K562 (cell line): ENCODE measurements around the gene FAM222A.

ENCODE experiments used
- C11orf30 ChIP-seq: fragments of 450-650 bp; IDR thresholded peaks from 2 replicates; pipeline ENCODE4 v1.6.1; 2016; ENCODE audit warnings: low read depth, mild to moderate bottlenecking
- GABPA ChIP-seq: fragments of 200-800 bp; sonication (Bioruptor generic); conservative IDR thresholded peaks from 2 replicates; pipeline ENCODE4 v1.6.1; 2016; ENCODE audit warnings: low read depth, missing genetic modification characterization, missing compliant biosample characterization
- MXI1 ChIP-seq: IDR thresholded peaks from 2 replicates; pipeline ENCODE4 v1.6.1; 2011; ENCODE audit warnings: low read depth, mild to moderate bottlenecking, improper control_type of control experiment, low read length
- POLR2A ChIP-seq: fragments of 450-650 bp; conservative IDR thresholded peaks from 2 replicates; pipeline ENCODE4 v1.6.1; 2016
- TF ChIP-seq, protein P1 (sequence below), 2 experiments: fragments of 450-650 bp; IDR thresholded peaks; 2 replicates each; pipeline ENCODE4 v1.6.1; 2016; ENCODE audit warnings: mild to moderate bottlenecking in 2 of 2, borderline replicate concordance in 1 of 2, low read depth in 1 of 2, moderate library complexity in 1 of 2

DNA sequence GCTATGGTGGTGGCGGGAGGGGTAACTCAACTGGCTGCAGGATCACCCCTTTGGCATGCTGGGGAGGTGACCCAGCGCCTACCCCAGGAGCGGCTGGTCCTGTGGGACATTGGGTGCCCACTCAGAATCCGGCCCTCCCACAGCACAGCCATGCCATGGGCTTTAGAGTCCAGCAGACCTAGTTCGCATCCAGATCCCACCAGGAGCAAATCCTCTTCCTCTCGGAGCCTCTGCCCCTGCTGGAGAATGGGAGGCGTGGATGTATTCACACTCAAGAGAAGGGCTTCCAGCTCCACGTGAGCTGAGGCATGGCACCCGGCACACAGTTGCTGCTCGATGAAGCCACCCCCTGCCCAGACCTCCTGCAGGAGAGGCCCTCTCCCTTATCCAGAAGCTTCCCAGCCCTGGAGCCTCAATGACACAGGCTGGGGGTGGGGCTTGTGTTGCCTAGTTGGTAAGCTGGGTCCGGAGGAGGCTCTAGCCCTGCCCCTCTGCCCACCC, 17.7 kb downstream of the FAM222A start:
- TF ChIP-seq C11orf30 (no peak), GABPA (tag) (no peak), POLR2A (no peak), MXI1 (no peak)
- TF ChIP-seq, protein P1, sequence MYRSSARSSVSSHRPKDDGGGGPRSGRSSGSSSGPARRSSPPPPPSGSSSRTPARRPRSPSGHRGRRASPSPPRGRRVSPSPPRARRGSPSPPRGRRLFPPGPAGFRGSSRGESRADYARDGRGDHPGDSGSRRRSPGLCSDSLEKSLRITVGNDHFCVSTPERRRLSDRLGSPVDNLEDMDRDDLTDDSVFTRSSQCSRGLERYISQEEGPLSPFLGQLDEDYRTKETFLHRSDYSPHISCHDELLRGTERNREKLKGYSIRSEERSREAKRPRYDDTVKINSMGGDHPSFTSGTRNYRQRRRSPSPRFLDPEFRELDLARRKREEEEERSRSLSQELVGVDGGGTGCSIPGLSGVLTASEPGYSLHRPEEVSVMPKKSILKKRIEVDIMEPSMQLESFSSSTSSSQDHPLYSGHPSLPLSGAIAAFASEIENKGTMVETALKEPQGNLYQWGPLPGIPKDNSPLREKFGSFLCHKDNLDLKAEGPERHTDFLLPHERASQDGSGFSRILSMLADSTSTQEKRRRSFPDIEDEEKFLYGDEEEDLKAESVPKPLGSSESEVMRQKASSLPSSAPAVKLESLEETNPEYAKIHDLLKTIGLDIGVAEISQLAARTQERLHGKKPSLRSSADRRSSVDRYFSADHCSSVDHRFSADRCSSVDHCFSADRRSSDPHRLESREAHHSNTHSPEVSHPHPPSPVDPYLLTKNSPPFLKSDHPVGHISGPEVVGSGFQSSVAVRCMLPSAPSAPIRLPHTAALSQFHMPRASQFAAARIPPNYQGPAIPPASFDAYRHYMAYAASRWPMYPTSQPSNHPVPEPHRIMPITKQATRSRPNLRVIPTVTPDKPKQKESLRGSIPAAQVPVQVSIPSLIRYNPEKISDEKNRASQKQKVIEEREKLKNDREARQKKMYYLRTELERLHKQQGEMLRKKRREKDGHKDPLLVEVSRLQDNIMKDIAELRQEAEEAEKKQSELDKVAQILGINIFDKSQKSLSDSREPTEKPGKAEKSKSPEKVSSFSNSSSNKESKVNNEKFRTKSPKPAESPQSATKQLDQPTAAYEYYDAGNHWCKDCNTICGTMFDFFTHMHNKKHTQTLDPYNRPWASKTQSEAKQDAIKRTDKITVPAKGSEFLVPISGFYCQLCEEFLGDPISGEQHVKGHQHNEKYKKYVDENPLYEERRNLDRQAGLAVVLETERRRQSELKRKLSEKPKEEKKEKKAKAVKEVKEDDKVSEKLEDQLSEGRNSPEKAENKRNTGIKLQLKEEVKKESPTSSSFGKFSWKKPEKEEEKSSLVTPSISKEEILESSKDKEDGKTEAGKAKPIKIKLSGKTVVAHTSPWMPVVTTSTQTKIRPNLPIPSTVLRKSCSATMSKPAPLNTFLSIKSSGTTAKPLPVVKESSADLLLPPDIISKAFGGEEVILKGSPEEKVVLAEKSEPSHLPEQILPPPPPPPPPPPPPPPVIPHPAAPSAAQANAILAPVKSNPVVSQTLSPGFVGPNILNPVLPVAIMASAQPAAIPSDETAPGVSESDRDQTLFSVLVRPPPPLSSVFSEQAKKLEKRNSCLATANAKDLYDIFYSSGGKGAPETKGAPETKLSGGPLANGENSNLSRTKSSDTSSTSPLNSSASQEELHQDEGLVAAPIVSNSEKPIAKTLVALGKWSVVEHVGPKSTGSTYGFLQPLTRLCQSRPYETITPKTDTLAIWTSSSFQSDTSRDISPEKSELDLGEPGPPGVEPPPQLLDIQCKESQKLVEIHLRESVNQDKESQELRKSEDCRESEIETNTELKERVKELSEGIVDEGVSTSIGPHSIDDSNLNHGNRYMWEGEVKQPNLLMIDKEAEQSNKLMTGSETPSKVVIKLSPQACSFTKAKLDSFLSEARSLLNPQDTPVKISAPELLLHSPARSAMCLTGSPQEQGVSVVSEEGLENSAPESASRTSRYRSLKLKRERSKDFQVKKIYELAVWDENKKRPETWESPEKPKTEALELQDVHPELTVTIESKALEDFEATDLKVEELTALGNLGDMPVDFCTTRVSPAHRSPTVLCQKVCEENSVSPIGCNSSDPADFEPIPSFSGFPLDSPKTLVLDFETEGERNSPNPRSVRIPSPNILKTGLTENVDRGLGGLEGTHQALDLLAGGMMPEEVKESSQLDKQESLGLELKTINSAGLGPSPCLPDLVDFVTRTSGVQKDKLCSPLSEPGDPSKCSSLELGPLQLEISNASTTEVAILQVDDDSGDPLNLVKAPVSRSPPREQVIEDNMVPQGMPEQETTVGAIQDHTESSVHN (IDR thresholded peaks at IDR 0.05; ENCODE audit: borderline replicate concordance in 1 of 2, low read depth in 1 of 2), result no peak
